HCT116 (cell line): ENCODE data around the gene LRRTM3. TPM values are rescaled to one million over a fixed set of nuclear protein-coding genes. Genes with fewer than 3 reads are reported as not detected.

Source experiments
- ATAC-seq: fragments of 200-7000 bp; cut with Tn5 transposase; 2 replicates; pipeline ENCODE4 v1.9.1; 2020; ENCODE audit warnings: mild to moderate bottlenecking, moderate library complexity
- BruUV-seq: library from RNA; stranded (reverse); fragments of 400-500 nt; replicated peaks from 2 replicates; lab custom pipeline; 2021; lab: Mats Ljungman, UMichigan
- CTCF ChIA-PET: fragments of 300-600 bp; sonication (Branson Sonifier 250); formaldehyde crosslinking; loops from one replicate; lab custom pipeline; 2021; ENCODE audit warnings: antibody characterized with exemption; lab: Charles Lee
- POLR2A ChIA-PET: fragments of 300-600, 350-600 bp; sonication (Branson Sonifier 250); formaldehyde crosslinking; loops from one replicate; lab custom pipeline; 2021; ENCODE audit warnings: antibody characterized with exemption; lab: Charles Lee
- RAD21 ChIA-PET, 2 experiments: fragments of 300-600 bp; sonication (Branson Sonifier 250); formaldehyde crosslinking; loops; one replicate each; lab custom pipeline; 2023; ENCODE audit warnings: low total read pairs in 2 of 2; ENCODE audit not compliant: uncharacterized antibody in 2 of 2, unreplicated experiment in 2 of 2, low non-redundant PET in 1 of 2; lab: Charles Lee
- DNase-seq: peaks from one replicate; pipeline ENCODE4 v3.0.0-alpha.2; 2010; ENCODE audit warnings: low read depth, low spot score
- H2AFZ ChIP-seq: fragments of 200-600 bp; shearing (Covaris generic), sonication (generic); 2 replicates; pipeline ENCODE4 v1.6.1; 2017; ENCODE audit warnings: low read depth, mixed run types, mixed read lengths, antibody characterized with exemption, low read length; ENCODE audit not compliant: poor library complexity, severe bottlenecking
- H3K27ac ChIP-seq: 2 replicates; pipeline ENCODE4 v1.5.1; 2012; ENCODE audit warnings: low read depth, low read length
- H3K27me3 ChIP-seq: fragments of 200-600 bp; sonication (generic); 2 replicates; pipeline ENCODE4 v1.6.1; 2016; ENCODE audit warnings: mixed run types, low read length, mixed read lengths; ENCODE audit not compliant: insufficient read depth
- H3K36me3 ChIP-seq, 2 experiments: fragments of 200-500 bp in 1 of 2; fragments of 200-600 bp in 1 of 2; sonication (Bioruptor generic) in 1 of 2; sonication (generic) in 1 of 2; 2 replicates each; pipeline versions ENCODE4 v1.5.1 to v1.6.1; 2014 to 2016; ENCODE audit warnings: low read length in 2 of 2, inconsistent platforms in 1 of 2, mixed read lengths in 1 of 2, mixed run types in 1 of 2; ENCODE audit not compliant: insufficient read depth in 2 of 2, control insufficient read depth in 1 of 2
- H3K4me1 ChIP-seq, 2 experiments: fragments of 200-600 bp in 1 of 2; sonication (generic) in 1 of 2; 2 replicates each; pipeline versions ENCODE4 v1.5.1 to v1.6.1; 2012 to 2017; ENCODE audit warnings: low read length in 2 of 2, inconsistent platforms in 1 of 2, mild to moderate bottlenecking in 1 of 2, mixed read lengths in 1 of 2, mixed run types in 1 of 2, moderate library complexity in 1 of 2; ENCODE audit not compliant: insufficient read depth in 2 of 2, control insufficient read depth in 1 of 2
- H3K4me2 ChIP-seq: fragments of 200-600 bp; sonication (generic); 2 replicates; pipeline ENCODE4 v1.6.1; 2017; ENCODE audit warnings: mixed run types, low read length, mixed read lengths
- H3K4me3 ChIP-seq, 2 experiments: fragments of 200-600 bp in 1 of 2; sonication (generic) in 1 of 2; replicated peaks in 1 of 2; 2 replicates each; pipeline ENCODE4 v1.5.1; 2011 to 2016; ENCODE audit warnings: low read length in 2 of 2, control low read depth in 1 of 2, low read depth in 1 of 2, mild to moderate bottlenecking in 1 of 2, mixed read lengths in 1 of 2, mixed run types in 1 of 2
- H3K79me2 ChIP-seq: fragments of 200-600 bp; sonication (generic); 2 replicates; pipeline ENCODE4 v1.6.1; 2017; ENCODE audit warnings: mild to moderate bottlenecking, mixed run types, low read length, moderate library complexity, mixed read lengths; ENCODE audit not compliant: insufficient read depth
- H3K9ac ChIP-seq: fragments of 200-600 bp; sonication (generic); 2 replicates; pipeline ENCODE4 v1.6.1; 2016; ENCODE audit warnings: low read length, mixed read lengths
- H3K9me2 ChIP-seq: fragments of 200-600 bp; sonication (generic), shearing (Covaris generic); 2 replicates; pipeline ENCODE4 v1.6.1; 2017; ENCODE audit warnings: mixed run types, mild to moderate bottlenecking, moderate library complexity; ENCODE audit not compliant: insufficient read depth
- H3K9me3 ChIP-seq, 2 experiments: fragments of 200-500 bp in 1 of 2; fragments of 200-600 bp in 1 of 2; sonication (Bioruptor generic) in 1 of 2; sonication (generic) in 1 of 2; 2 replicates each; pipeline ENCODE4 v1.6.1; 2014 to 2017; ENCODE audit warnings: low read length in 2 of 2, mixed read lengths in 2 of 2, inconsistent platforms in 1 of 2, low read depth in 1 of 2, mild to moderate bottlenecking in 1 of 2, mixed run types in 1 of 2, moderate library complexity in 1 of 2; ENCODE audit not compliant: control insufficient read depth in 1 of 2, insufficient read depth in 1 of 2
- H4K20me1 ChIP-seq: fragments of 200-600 bp; sonication (generic), shearing (Covaris generic); 2 replicates; pipeline ENCODE4 v1.6.1; 2017; ENCODE audit warnings: mixed run types, mild to moderate bottlenecking, moderate library complexity; ENCODE audit not compliant: insufficient read depth
- CBX3 ChIP-seq: IDR thresholded peaks from 2 replicates; pipeline ENCODE4 v1.6.1; 2012; ENCODE audit warnings: low read depth
- EGR1 ChIP-seq: IDR thresholded peaks from 2 replicates; pipeline ENCODE4 v1.6.1; 2012; ENCODE audit warnings: low read depth
- EZH2phosphoT487 ChIP-seq: fragments of 200-600 bp; IDR thresholded peaks from 2 replicates; pipeline ENCODE4 v1.6.1; 2018; ENCODE audit warnings: antibody characterized with exemption, borderline replicate concordance
- FOSL1 ChIP-seq: IDR thresholded peaks from 2 replicates; pipeline ENCODE4 v1.6.1; 2012; ENCODE audit warnings: low read depth
- POLR2AphosphoS5 ChIP-seq: IDR thresholded peaks from 2 replicates; pipeline ENCODE4 v1.6.1; 2011; ENCODE audit warnings: mild to moderate bottlenecking, low read depth, low read length, moderate library complexity
- SIN3A ChIP-seq: IDR thresholded peaks from 2 replicates; pipeline ENCODE4 v1.6.1; 2012; ENCODE audit warnings: low read depth
- SP1 ChIP-seq: IDR thresholded peaks from 2 replicates; pipeline ENCODE4 v1.6.1; 2012; ENCODE audit warnings: low read depth
- SRF ChIP-seq: IDR thresholded peaks from 2 replicates; pipeline ENCODE4 v1.6.1; 2012; ENCODE audit warnings: low read depth
- YY1 ChIP-seq: IDR thresholded peaks from 2 replicates; pipeline ENCODE4 v1.6.1; 2011; ENCODE audit warnings: low read length, low read depth, moderate library complexity, mild to moderate bottlenecking; ENCODE audit not compliant: insufficient replicate concordance; ENCODE audit errors: extremely low read depth
- ZFX ChIP-seq: fragments of 450-650 bp; IDR thresholded peaks from 2 replicates; pipeline ENCODE4 v1.6.1; 2017
- ZNF274 ChIP-seq: fragments of 200-500 bp; sonication (Bioruptor generic); IDR thresholded peaks from 2 replicates; pipeline ENCODE4 v1.6.1; 2014; ENCODE audit warnings: mild to moderate bottlenecking, low read depth, low read length, inconsistent platforms
- intact Hi-C: fragments of 100-400 bp; cut with micrococcal nuclease; formaldehyde crosslinking; loops from 2 replicates; pipeline ENCODE4 v1.10.0; 2022
- total RNA-seq: library from RNA; stranded (reverse); gene quantifications from one replicate; pipeline ENCODE4 v1.2.1, GENCODE V29; 2021; ENCODE audit not compliant: unreplicated experiment
- TF ChIP-seq, protein P1 (sequence below): IDR thresholded peaks from 2 replicates; pipeline ENCODE4 v1.6.1; 2012
- TF ChIP-seq, protein P2 (sequence below), 3 experiments: fragments of 200-600 bp in 1 of 3; sonication (generic) in 1 of 3; IDR thresholded peaks in 2 of 3; conservative IDR thresholded peaks in 1 of 3; 2 replicates each; pipeline ENCODE4 v1.5.1; 2012 to 2017; ENCODE audit warnings: low read depth in 2 of 3, low read length in 2 of 3, antibody characterized with exemption in 1 of 3, borderline replicate concordance in 1 of 3, control low read depth in 1 of 3, mild to moderate bottlenecking in 1 of 3, mixed read lengths in 1 of 3, mixed run types in 1 of 3, moderate library complexity in 1 of 3; ENCODE audit not compliant: insufficient read depth in 1 of 3
- TF ChIP-seq, protein P3 (sequence below): IDR thresholded peaks from 2 replicates; pipeline ENCODE4 v1.6.1; 2011; ENCODE audit warnings: mild to moderate bottlenecking, low read length, moderate library complexity; ENCODE audit not compliant: insufficient replicate concordance; ENCODE audit errors: extremely low read depth

The LRRTM3 gene
- total RNA-seq, 1 experiment from 2014 or later, result not detected

DNA sequence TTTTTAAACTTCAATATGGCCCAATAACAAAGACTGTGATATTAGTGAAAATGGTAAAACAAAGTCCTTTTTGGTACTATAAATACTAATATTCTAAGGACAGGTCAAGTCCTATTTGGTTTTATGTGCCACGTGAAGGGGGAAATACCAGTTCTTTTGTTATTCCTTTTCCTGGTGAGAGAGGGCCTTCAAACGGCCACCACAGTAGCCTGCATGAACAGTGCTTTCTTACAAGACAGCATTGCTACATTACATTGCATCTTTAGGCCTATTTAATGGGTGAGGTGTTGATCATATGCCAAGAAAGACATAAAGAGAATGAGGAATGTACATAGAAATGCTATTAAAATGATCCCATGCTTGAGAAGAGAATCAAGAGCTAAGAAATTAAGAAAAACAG is 214.8 kb downstream of the LRRTM3 start:
- no peak for DNase-seq
- Histone ChIP-seq H3K4me2 (no peak overlapping the region), H2AFZ (no peak overlapping the region), H3K9me2 (no peaks in the 10 kb centered on the region), H3K9me3 (no peaks in the 10 kb centered on the region), H3K4me1 (no peaks in the 10 kb centered on the region), H3K27ac (no peak overlapping the region), H3K27me3 (no peaks in the 10 kb centered on the region), H3K36me3 (no peaks in the 10 kb centered on the region), H4K20me1 (no peaks in the 10 kb centered on the region), H3K4me3 (no peak overlapping the region), H3K79me2 (no peaks in the 10 kb centered on the region), H3K9ac (no peak overlapping the region)
- TF ChIP-seq EGR1 (no peak), EZH2phosphoT487 (no peak), YY1 (no peak), ZNF274 (no peak), SIN3A (no peak), SRF (no peak), POLR2AphosphoS5 (no peak), SP1 (no peak), ZFX (no peak)
- TF ChIP-seq, protein P1, sequence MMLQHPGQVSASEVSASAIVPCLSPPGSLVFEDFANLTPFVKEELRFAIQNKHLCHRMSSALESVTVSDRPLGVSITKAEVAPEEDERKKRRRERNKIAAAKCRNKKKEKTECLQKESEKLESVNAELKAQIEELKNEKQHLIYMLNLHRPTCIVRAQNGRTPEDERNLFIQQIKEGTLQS, result no peak
- ChIA-PET RAD21 (no interaction called here), CTCF (interaction anchor here (0.8 kb wide), 1 partner anchor 381 kb away, joined by 3 read pairs; no protein-coding TSS in a partner anchor), POLR2A (no interaction called here)
- BruUV-seq, result no TSS peak
- intact Hi-C loops, result no loop called here
- ATAC-seq, result no peak

DNA sequence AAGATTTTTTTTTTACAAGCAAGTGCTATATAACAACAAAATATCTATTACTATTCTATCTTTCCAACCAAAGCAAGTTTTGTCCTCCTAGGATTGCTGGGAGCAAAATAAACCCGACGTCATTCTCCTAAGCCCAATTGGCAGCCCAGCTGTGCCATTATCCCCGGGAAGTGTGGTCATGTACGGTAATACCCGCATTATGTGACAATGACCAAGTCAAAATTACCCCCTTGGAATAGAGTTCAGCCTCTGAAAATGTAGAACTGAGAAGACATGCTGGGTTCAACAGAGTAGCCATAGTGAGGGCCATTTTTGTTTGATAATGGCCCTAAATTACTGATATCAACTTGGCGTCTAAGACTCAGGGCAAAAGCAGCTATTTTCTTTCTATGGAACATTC is 215.5 kb downstream of the LRRTM3 start:
- BruUV-seq, result no TSS peak
- Histone ChIP-seq H3K27ac (no peak overlapping the region), H3K9ac (no peak overlapping the region), H2AFZ (no peak overlapping the region), H3K4me3 (no peak overlapping the region), H4K20me1 (no peaks in the 10 kb centered on the region), H3K79me2 (no peaks in the 10 kb centered on the region), H3K4me1 (no peaks in the 10 kb centered on the region), H3K9me3 (no peaks in the 10 kb centered on the region), H3K9me2 (no peaks in the 10 kb centered on the region), H3K27me3 (no peaks in the 10 kb centered on the region), H3K36me3 (no peaks in the 10 kb centered on the region), H3K4me2 (no peak overlapping the region)
- POLR2A ChIA-PET, result no interaction called here
- RAD21 ChIA-PET, result no interaction called here
- intact Hi-C loops, result no loop called here
- CTCF ChIA-PET, result interaction anchor here (0.8 kb wide), 1 partner anchor 380 kb away, joined by 3 read pairs; no protein-coding TSS in a partner anchor
- ATAC-seq, result no peak
- no peak for DNase-seq
- TF ChIP-seq, protein P2, sequence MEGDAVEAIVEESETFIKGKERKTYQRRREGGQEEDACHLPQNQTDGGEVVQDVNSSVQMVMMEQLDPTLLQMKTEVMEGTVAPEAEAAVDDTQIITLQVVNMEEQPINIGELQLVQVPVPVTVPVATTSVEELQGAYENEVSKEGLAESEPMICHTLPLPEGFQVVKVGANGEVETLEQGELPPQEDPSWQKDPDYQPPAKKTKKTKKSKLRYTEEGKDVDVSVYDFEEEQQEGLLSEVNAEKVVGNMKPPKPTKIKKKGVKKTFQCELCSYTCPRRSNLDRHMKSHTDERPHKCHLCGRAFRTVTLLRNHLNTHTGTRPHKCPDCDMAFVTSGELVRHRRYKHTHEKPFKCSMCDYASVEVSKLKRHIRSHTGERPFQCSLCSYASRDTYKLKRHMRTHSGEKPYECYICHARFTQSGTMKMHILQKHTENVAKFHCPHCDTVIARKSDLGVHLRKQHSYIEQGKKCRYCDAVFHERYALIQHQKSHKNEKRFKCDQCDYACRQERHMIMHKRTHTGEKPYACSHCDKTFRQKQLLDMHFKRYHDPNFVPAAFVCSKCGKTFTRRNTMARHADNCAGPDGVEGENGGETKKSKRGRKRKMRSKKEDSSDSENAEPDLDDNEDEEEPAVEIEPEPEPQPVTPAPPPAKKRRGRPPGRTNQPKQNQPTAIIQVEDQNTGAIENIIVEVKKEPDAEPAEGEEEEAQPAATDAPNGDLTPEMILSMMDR (IDR thresholded peaks at IDR 0.05 in 2 of 3, conservative IDR thresholded peaks at IDR 0.05 in 1 of 3; ENCODE audit: borderline replicate concordance in 1 of 3, insufficient read depth in 1 of 3, low read depth in 2 of 3, low read length in 2 of 3), result no peak
- TF ChIP-seq EZH2phosphoT487 (no peak), FOSL1 (no peak), YY1 (no peak), CBX3 (no peak), ZNF274 (no peak)
- TF ChIP-seq, protein P3, sequence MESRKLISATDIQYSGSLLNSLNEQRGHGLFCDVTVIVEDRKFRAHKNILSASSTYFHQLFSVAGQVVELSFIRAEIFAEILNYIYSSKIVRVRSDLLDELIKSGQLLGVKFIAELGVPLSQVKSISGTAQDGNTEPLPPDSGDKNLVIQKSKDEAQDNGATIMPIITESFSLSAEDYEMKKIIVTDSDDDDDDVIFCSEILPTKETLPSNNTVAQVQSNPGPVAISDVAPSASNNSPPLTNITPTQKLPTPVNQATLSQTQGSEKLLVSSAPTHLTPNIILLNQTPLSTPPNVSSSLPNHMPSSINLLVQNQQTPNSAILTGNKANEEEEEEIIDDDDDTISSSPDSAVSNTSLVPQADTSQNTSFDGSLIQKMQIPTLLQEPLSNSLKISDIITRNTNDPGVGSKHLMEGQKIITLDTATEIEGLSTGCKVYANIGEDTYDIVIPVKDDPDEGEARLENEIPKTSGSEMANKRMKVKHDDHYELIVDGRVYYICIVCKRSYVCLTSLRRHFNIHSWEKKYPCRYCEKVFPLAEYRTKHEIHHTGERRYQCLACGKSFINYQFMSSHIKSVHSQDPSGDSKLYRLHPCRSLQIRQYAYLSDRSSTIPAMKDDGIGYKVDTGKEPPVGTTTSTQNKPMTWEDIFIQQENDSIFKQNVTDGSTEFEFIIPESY, result no peak
